Mucosa of gallbladder (tissue), 1 donor: ENCODE results near the gene IRS1. TPM values are rescaled to one million over a fixed set of nuclear protein-coding genes. Genes with fewer than 3 reads are reported as not detected.

Experiments
- DNase-seq: peaks from one replicate; pipeline ENCODE4 v3.0.0-alpha.2; 2020; ENCODE audit warnings: low spot score
- total RNA-seq: library from RNA; stranded (reverse); gene quantifications from one replicate; pipeline ENCODE4 v1.2.1, GENCODE V29; 2021
- donor health status: DM: no; HTN: no; CAD: no.

IRS1 gene
- total RNA-seq, 1 donor from 2014 or later: 35.9 TPM

DNA sequence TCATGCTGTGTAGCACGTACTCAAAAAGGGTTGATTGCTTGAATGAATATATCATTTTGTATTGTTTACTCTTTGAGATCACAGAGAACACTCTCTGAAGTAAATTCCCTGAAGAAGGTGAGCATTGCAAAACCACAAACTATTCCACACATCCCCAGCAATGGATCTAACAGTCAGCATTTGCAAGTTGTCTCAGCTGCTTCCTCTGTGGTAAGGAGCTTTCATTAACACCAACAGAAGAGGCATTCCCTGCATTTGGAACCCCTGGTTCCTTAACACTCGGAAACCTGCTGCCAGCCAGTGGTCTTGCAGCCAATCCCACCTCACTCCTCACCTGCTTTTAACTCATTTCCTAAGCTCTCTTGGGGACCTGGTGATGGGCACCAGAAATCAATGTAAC is 108.4 kb downstream of the IRS1 start:
- DNase-seq: no peak

DNA sequence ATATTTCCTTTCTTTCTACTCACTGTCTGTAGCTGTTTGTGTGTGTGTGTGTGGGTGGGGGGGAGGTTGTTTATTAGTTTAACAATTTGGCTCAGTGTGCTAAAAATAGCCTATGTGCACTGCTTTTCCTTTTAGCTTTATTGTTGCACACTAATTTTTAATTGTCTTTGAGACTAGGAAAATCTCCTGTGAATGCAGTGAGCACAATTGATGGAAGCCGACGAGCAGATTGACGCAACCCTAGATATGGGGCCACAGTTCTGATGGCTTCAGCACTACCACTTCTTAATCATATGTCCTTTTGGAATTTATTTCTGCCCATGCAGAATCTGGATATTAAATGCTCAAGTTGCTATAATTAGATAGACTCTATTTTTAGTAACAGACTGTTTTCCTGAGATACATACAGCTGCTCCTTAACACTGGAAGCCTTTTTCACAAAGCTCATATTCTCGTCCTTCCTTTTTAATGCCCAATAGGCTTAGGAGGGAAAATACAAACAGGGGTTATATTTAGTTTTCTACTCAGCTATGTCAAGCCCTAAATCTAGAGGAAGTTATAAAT is 109.1 kb downstream of the IRS1 start:
- DNase-seq: no peak

DNA sequence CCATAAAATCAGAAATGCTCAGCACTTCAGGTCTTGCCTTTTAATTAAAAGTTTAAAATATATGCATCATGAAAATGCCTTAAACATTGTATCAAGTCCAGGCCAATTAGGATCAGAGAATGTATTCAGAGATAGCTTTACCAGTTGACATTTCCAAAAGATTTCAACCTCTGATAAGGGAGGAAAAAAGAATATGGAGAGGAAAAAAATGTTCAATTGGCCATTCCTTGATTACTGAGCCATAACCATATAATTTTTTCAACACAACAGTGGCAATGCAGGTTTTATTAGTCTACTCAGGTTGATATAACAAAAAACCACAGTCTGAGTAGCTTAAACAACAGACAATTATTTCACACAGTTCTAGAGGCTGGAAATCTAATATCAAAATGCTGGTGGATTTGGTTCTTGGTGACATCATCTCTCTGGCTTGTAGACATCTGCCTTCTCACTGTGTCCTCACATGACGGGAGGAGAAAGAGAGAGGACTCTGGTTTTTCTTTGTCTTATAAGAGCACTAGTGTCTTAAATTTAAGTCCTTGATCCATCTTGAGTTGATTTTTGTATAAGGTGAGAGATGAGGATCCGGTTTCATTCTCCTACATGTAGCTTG is 111.9 kb downstream of the IRS1 start:
- DNase-seq: no peak

DNA sequence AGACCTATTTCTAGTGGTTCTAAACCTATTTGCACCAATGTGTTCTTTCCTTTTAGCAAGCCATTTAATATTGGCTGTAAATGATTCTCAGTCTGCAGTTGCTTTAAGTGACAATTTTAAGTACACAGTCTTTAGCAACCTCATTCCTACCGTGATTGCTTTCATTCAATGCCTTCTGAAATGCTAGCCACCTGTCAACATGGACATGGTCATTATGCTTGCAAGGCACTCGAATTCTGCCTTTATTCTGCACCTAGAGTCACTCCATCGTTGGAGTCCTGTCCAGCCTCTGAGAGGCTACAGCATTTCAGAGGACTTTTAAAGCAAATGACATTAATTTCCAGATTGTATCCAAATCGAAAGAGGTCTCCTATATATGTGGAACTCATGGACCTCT is 115.1 kb downstream of the IRS1 start:
- no peak for DNase-seq

DNA sequence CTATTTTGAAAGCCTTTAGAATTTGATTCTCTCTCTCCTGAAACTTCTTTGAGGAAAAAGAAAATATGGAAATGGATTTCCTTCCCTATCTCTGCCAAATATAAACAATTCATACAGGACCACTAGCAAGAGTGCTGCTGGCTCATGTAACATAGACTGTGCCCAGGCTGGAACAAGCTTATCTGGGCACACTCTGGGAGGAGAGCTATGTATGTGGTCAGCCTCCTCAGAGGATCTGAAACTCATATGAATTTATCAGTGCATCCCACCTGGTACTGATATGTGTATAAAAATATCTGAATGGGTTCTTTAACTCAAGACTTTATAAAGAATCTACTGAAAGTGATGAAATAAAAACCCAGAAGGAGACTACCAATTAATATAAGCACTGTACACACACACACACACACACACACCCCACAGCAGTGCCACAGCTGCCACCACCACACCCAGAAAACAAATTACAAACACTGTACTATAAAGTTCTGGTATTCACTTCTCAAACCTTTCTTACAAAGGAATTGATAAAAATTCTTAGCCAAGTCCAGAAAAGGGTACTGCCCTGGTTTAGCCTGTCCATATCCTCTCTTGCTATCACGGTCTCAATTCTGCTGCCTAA is 115.6 kb downstream of the IRS1 start:
- no peak for DNase-seq

DNA sequence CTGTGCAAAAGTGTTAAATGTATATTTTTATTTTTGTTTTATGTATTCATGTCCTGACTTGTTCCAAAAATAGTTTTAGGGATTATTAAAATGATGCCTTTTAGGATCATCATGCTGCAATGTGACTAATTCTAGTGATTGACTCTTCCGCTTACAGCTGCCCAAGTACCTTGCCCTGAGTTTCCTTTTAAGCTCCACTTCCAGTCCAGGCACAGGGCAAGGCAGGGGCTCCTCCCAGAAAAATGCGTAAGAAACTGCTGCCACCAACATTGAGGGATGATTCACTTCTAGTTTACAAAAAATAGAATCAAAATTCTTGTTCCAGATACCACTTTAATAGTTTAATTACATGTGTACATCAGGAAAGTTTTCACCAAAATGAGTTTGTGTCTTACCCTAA is 116.4 kb downstream of the IRS1 start:
- no peak for DNase-seq

Other genes starting within 250 kb of the IRS1 start
- 36.7 TPM for gene RHBDD1, start 36.2 kb upstream of the IRS1 start, total RNA-seq